HG03432 (cell line): ENCODE measurements around the gene GUCD1.

Source experiments
- ATAC-seq: cut with Tn5 transposase; IDR thresholded peaks from one replicate; pipeline ENCODE4 v1.9.1; 2021; ENCODE audit warnings: mild to moderate bottlenecking, moderate library complexity; ENCODE audit not compliant: unreplicated experiment

GUCD1 gene

GRCh38 chr22:24504956-24505736 lies 49.8 kb downstream of the GUCD1 start:
- no peak for ATAC-seq

GRCh38 chr22:24504540-24504939 lies 50.4 kb downstream of the GUCD1 start:
- ATAC-seq: no peak

GRCh38 chr22:24503843-24504338 lies 51.0 kb downstream of the GUCD1 start:
- ATAC-seq: no peak

- ATAC-seq: no peak
These were observed 51.6 kb downstream of the GUCD1 start for GRCh38 chr22:24503137-24503842.

GRCh38 chr22:24502541-24502940 lies 52.4 kb downstream of the GUCD1 start:
- ATAC-seq: no peak

GRCh38 chr22:24502034-24502433 lies 52.9 kb downstream of the GUCD1 start:
- no peak for ATAC-seq

GRCh38 chr22:24501301-24502005 lies 53.5 kb downstream of the GUCD1 start:
- ATAC-seq: no peak

- ATAC-seq: no peak
These were observed 54.6 kb downstream of the GUCD1 start for GRCh38 chr22:24500277-24500820.

GRCh38 chr22:24499706-24500276 lies 55.1 kb downstream of the GUCD1 start:
- no peak for ATAC-seq

GRCh38 chr22:24498824-24499223 lies 56.1 kb downstream of the GUCD1 start:
- no peak for ATAC-seq

GRCh38 chr22:24497841-24498258 lies 57.1 kb downstream of the GUCD1 start:
- ATAC-seq: no peak

GRCh38 chr22:24496661-24497060 lies 58.3 kb downstream of the GUCD1 start:
- no peak for ATAC-seq

GRCh38 chr22:24496234-24496633 lies 58.7 kb downstream of the GUCD1 start:
- ATAC-seq: no peak

- ATAC-seq: no peak
These were observed 59.6 kb downstream of the GUCD1 start for GRCh38 chr22:24495365-24495675.

- no peak for ATAC-seq
These were observed 60.2 kb downstream of the GUCD1 start, which contains the start of gene UPB1 for GRCh38 chr22:24494528-24495364. Gene UPB1, plus strand, starts transcription at chr22:24495332. Its CDS starts 72 bp downstream, at chr22:24495404.

- no peak for ATAC-seq
These were observed 60.8 kb downstream of the GUCD1 start for GRCh38 chr22:24494167-24494527.

GRCh38 chr22:24492391-24492790 lies 62.5 kb downstream of the GUCD1 start:
- no peak for ATAC-seq
